GM13976 (cell line): ENCODE results near the gene PXK.

Experiments used
- DNase-seq: peaks from one replicate; pipeline ENCODE4 v3.0.0; 2012; ENCODE audit warnings: low spot score
- CTCF ChIP-seq: IDR thresholded peaks from 2 replicates; pipeline ENCODE4 v1.5.1; 2012; ENCODE audit warnings: borderline replicate concordance, mild to moderate bottlenecking; ENCODE audit not compliant: insufficient read depth; ENCODE audit errors: extremely low read depth, missing control alignments, control extremely low read depth
- in situ Hi-C: fragments of 300-500 bp; cut with MboI; formaldehyde crosslinking; loops from one replicate; pipeline ENCODE4 v1.12.0; 2022; ENCODE audit warnings: low sequenced_read_pairs, mixed read lengths, inconsistent platforms; ENCODE audit not compliant: unreplicated experiment

PXK gene

DNA sequence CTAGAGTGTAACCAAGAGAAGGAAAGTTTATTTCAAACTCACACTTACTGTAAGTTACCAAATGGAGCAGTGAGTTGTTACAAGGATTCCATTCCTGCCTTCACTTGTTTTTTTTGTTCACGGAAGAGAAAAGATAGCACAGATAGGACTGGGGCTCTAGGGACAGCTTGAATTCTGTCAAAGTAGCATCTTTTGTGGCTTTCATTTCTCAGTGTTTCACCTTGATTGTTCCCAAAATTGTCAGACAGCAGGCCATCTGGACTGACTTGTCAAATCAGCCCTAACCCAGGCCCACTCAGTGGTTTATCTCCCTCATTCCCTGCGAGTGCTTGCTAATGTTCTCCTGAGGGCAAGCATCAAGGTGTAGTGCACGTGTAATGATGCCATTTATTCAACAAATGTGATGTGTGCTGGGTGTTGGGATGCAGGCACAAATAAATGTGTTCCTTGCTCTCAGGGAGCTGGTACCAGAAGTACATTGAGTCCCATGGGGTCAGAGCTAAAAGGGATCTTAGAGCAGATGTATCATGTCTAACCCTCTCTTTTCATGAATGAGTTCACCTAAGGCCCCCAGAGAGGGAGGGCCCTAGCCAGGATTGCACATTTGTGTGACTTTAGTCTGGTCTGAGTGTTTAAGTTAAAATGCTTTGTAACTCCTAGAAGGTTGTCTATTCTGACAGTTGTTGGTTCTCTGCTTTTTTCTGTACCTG, 51.8 kb downstream of the PXK start:
- TF ChIP-seq CTCF = no peak
- in situ Hi-C loops = no loop called here
- no peak for DNase-seq

DNA sequence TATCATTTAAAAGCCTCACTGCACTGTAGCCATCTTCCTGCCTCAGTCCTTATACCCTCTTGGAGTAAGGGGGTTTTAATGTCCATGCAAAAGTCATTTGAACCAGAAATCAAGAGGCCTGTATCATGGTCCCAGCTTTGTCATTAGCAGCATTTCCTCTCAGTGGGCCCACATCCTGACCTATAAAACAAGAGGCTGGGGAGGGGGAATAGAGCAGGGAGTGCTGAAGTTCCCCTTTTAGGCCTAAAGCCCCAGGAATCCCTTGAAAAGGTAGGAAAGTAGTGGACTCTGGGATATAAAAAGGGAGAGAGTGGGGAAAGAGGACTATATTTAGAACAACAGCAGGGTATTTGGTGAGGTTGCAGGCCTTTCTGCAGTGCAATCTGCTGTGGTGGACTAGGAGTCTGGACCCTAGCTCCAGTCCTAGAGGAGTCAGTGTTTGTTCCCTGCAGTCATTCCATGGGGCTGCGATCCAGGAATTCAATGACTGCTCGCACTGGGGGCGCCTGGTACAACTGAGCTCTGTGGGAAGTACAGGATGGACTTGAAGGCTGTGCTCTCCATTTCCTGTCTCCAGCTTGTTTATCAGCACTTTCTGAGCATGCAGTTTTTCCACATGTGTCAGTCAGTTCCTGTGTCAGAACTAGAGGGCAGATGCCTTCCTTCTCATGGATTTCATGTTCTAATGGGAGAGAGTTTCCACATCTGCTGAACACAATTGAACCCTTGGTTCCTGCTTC, 54.1 kb downstream of the PXK start:
- no peak for DNase-seq
- in situ Hi-C loops = no loop called here
- no peak for TF ChIP-seq CTCF

GRCh38 chr3:58387650-58388546, 55.2 kb downstream of the PXK start:
- in situ Hi-C loops = no loop called here
- no peak for TF ChIP-seq CTCF
- no peak for DNase-seq

DNA sequence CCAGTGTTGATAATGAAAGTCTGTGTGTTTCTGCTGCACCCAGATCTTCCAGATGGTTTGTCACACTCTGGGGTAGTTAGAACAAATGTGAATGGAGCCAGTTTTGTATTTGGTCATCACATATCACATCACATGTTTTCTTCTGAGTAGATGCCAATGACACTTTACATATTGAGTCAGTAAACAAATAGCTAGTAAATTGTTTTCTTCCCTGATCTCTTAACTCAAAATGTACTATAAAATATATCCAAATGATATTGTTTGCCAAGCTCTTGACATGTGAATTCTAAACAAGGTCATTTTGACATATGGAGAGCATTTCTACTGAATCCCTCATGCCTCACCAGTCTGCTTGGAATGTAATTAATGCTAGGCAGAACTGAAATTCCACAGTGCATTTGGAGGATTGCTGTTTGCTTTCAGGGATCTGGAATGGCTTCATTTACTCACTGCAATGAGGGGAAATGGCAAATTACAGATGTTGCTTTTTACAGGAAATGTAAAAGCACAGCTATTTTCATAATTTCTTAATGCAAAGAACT, 55.9 kb downstream of the PXK start:
- in situ Hi-C loops = no loop called here
- TF ChIP-seq CTCF = no peak
- no peak for DNase-seq

- in situ Hi-C loops = no loop called here
- TF ChIP-seq CTCF = no peak
- DNase-seq = no peak
Observed at GRCh38 chr3:58391156-58391865, 58.6 kb downstream of the PXK start.
